ENCODE data around the gene FBXO45.

GRCh38 chr3:196523841-196524240 is 44.6 kb upstream of the FBXO45 start:
- TF ChIP-seq, protein P1, sequence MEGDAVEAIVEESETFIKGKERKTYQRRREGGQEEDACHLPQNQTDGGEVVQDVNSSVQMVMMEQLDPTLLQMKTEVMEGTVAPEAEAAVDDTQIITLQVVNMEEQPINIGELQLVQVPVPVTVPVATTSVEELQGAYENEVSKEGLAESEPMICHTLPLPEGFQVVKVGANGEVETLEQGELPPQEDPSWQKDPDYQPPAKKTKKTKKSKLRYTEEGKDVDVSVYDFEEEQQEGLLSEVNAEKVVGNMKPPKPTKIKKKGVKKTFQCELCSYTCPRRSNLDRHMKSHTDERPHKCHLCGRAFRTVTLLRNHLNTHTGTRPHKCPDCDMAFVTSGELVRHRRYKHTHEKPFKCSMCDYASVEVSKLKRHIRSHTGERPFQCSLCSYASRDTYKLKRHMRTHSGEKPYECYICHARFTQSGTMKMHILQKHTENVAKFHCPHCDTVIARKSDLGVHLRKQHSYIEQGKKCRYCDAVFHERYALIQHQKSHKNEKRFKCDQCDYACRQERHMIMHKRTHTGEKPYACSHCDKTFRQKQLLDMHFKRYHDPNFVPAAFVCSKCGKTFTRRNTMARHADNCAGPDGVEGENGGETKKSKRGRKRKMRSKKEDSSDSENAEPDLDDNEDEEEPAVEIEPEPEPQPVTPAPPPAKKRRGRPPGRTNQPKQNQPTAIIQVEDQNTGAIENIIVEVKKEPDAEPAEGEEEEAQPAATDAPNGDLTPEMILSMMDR (IDR thresholded peaks at IDR 0.05; ENCODE audit: borderline replicate concordance, extremely low read depth, low read length, poor library complexity, severe bottlenecking), result no peak
- TF ChIP-seq EZH2 (IDR thresholded peaks at IDR 0.05; ENCODE audit: borderline replicate concordance, low read depth, low read length, severe bottlenecking), result no peak
